Measurements from ENCODE around the gene CYP19A1. TPM values are rescaled to one million over a fixed set of nuclear protein-coding genes. Genes with fewer than 3 reads are reported as not detected.

CYP19A1 gene
- total and polyA plus RNA-seq, 9 of the 15 experiments (the other 6 are each of a cell fraction or from before 2014, with no cell fraction given) = 0.16 to 0.63 (median 0.47) TPM; not detected in 3

GRCh38 chr15:51281368-51281967 is 56.9 kb downstream of the CYP19A1 start:
- Histone ChIP-seq H2AFZ (ENCODE audit: low read depth, low read length) (no peak overlapping the region), H3K4me2 (ENCODE audit: insufficient read depth, low read length) (no peak overlapping the region), H4K20me1 (replicated peaks; ENCODE audit: control insufficient read depth, insufficient read depth, low read length) (0 out of 2 replicates have a peak, but pooled peaks cover 4% of the 10 kb centered on the region), H3K27me3 (ENCODE audit: control insufficient read depth in 2 of 2, insufficient read depth in 2 of 2, low read length in 2 of 2) (peaks cover 13 to 31% of the 10 kb centered on the region in 2 experiments), H3K9me3 (replicated peaks; ENCODE audit: control insufficient read depth, insufficient read depth, low read depth, low read length) (no peaks in the 10 kb centered on the region), H3K9ac (ENCODE audit: insufficient read depth in 1 of 2, low read depth in 2 of 2, low read length in 2 of 2) (no peak overlapping the region), H3K9me1 (ENCODE audit: control insufficient read depth, insufficient read depth, low read length) (no peaks in the 10 kb centered on the region), H3K4me3 (no peak overlapping the region), H3K36me3 (ENCODE audit: control insufficient read depth, insufficient read depth, low read length) (no peaks in the 10 kb centered on the region), H3K27ac (ENCODE audit: extremely low read depth, low read depth, low read length) (no peak overlapping the region), H3K79me2 (ENCODE audit: control insufficient read depth, insufficient read depth, low read length) (no peaks in the 10 kb centered on the region), H3K4me1 (replicated peaks in 1 of 2; ENCODE audit: control insufficient read depth in 2 of 2, insufficient read depth in 2 of 2, low read length in 2 of 2) (no peaks in the 10 kb centered on the region)
- POLR2A ChIA-PET = interaction anchor here (1.0 kb wide), 1 partner anchor 54 kb away, joined by 3 read pairs; no protein-coding TSS in a partner anchor
- in situ Hi-C loops (cut with MboI) = no loop called here
- intact Hi-C loops (cut with micrococcal nuclease) = loop anchor here (1.0 to 10.0 kb wide), 3 partner anchors 100 to 121 kb away; no protein-coding TSS in a partner anchor
- CTCF ChIA-PET (ENCODE audit: low intra/inter-chr PET ratio) = interaction anchor here (1.3 to 3.0 kb wide), 3 partner anchors 100 to 122 kb away, joined by 5 to 23 read pairs (median 6); no protein-coding TSS in a partner anchor
- ATAC-seq = peak; percentile 98
- peak; percentile 29 to 67 (median 48) for DNase-seq (ENCODE audit: extremely low read depth in 1 of 4, low spot score in 3 of 4)
- 7% methylated on average over 4 of the region's 4 CpGs for WGBS (ENCODE audit: insufficient coverage, low coverage, missing lambda C conversion rate)
- FAIRE-seq = peak; percentile 81
- BruUV-seq (replicated peaks) = no TSS peak
- TF ChIP-seq CTCFL (IDR thresholded peaks at IDR 0.05; ENCODE audit: borderline replicate concordance, insufficient read depth, low read depth, low read length, poor library complexity, severe bottlenecking) (peak; percentile 59), E4F1 (CRISPR knock-in tag; IDR thresholded peaks at IDR 0.05; ENCODE audit: borderline replicate concordance) (no peak), CTCF (IDR thresholded peaks at IDR 0.05 in 2 of 3, conservative IDR thresholded peaks at IDR 0.05 in 1 of 3; ENCODE audit: insufficient read depth in 2 of 3, low read depth in 1 of 3, low read length in 3 of 3) (peak; percentile 69 to 76 (median 73)), ZNF133 (CRISPR knock-in tag; IDR thresholded peaks at IDR 0.05) (no peak), DEAF1 (CRISPR knock-in tag; IDR thresholded peaks at IDR 0.05) (peak; percentile 51; the same call in 1 of the 2 replicates), SMC3 (conservative IDR thresholded peaks at IDR 0.05; ENCODE audit: insufficient read depth, low read depth, low read length) (peak; percentile 64), RAD21 (CRISPR knock-in tag; conservative IDR thresholded peaks at IDR 0.05 in 1 of 2, IDR thresholded peaks at IDR 0.05 in 1 of 2) (peak; percentile 70 to 78), CCNT2 (IDR thresholded peaks at IDR 0.05; ENCODE audit: borderline replicate concordance, extremely low read depth, insufficient read length, low read depth, low read length) (no peak), ZNF197 (CRISPR knock-in tag; IDR thresholded peaks at IDR 0.05; ENCODE audit: low read depth) (no peak)

Measured in K562 (cell line).